SK-N-SH (cell line): ENCODE measurements around the gene TRABD2A. TPM values are rescaled to one million over a fixed set of nuclear protein-coding genes. Genes with fewer than 3 reads are reported as not detected.

ENCODE experiments used
- CTCF ChIA-PET: fragments of 300-600, 350-600 bp; formaldehyde crosslinking; extraction: SDS; loops from one replicate; lab custom pipeline; 2021; lab: Yijun Ruan, JAX
- POLR2A ChIA-PET: fragments of 350-600 bp; sonication (Branson Sonifier 250); formaldehyde crosslinking; extraction: SDS; loops from one replicate; lab custom pipeline; 2020; ENCODE audit warnings: antibody characterized with exemption, inconsistent platforms; lab: Yijun Ruan, JAX
- DNase-seq: peaks from one replicate; pipeline ENCODE4 v3.0.0; 2012
- H2AFZ ChIP-seq: fragments of 200-600 bp; sonication (generic); 2 replicates; pipeline ENCODE4 v1.8.1; 2016; ENCODE audit warnings: antibody characterized with exemption, mild to moderate bottlenecking, low read depth
- H3F3A ChIP-seq: fragments of 200-600 bp; sonication (generic); replicated peaks from 2 replicates; pipeline ENCODE3; 2016; ENCODE audit warnings: antibody characterized with exemption, mild to moderate bottlenecking; ENCODE audit not compliant: insufficient read depth
- H3K27ac ChIP-seq, 2 experiments: fragments of 200-500 bp in 1 of 2; fragments of 200-600 bp in 1 of 2; sonication (Bioruptor generic) in 1 of 2; sonication (generic), shearing (Covaris generic) in 1 of 2; 2 replicates each; pipeline versions ENCODE4 v1.5.1 to v1.6.1; 2014 to 2016; ENCODE audit warnings: low read depth in 2 of 2, inconsistent platforms in 1 of 2, low read length in 1 of 2, mild to moderate bottlenecking in 1 of 2, mixed read lengths in 1 of 2
- H3K27me3 ChIP-seq: fragments of 200-600 bp; sonication (generic), shearing (Covaris generic); 2 replicates; pipeline ENCODE4 v1.6.1; 2016; ENCODE audit warnings: mixed run types; ENCODE audit not compliant: insufficient read depth
- H3K36me3 ChIP-seq, 2 experiments: fragments of 200-500 bp in 1 of 2; fragments of 200-600 bp in 1 of 2; sonication (Bioruptor generic) in 1 of 2; sonication (generic) in 1 of 2; replicated peaks in 1 of 2; 2 replicates each; pipeline versions ENCODE3 to v1.5.1; 2014 to 2016; ENCODE audit warnings: low read length in 1 of 2, mild to moderate bottlenecking in 1 of 2; ENCODE audit not compliant: insufficient read depth in 2 of 2, control insufficient read depth in 1 of 2
- H3K4me1 ChIP-seq, 2 experiments: fragments of 200-500 bp in 1 of 2; fragments of 200-600 bp in 1 of 2; sonication (Bioruptor generic) in 1 of 2; sonication (generic), shearing (Covaris generic) in 1 of 2; 2 replicates each; pipeline versions ENCODE4 v1.5.1 to v1.6.1; 2014 to 2016; ENCODE audit warnings: low read depth in 1 of 2, low read length in 1 of 2, mixed run types in 1 of 2; ENCODE audit not compliant: insufficient read depth in 2 of 2, control insufficient read depth in 1 of 2
- H3K4me2 ChIP-seq: fragments of 200-600 bp; sonication (generic), shearing (Covaris generic); 2 replicates; pipeline ENCODE4 v1.6.1; 2017; ENCODE audit warnings: mixed run types
- H3K4me3 ChIP-seq, 2 experiments: fragments of 200-500 bp in 1 of 2; fragments of 200-600 bp in 1 of 2; sonication (Bioruptor generic) in 1 of 2; sonication (generic), shearing (Covaris generic) in 1 of 2; 2 replicates each; pipeline versions ENCODE4 v1.5.1 to v1.8.1; 2014 to 2016; ENCODE audit warnings: low read depth in 2 of 2, inconsistent platforms in 1 of 2, low read length in 1 of 2, mild to moderate bottlenecking in 1 of 2, mixed read lengths in 1 of 2, moderate library complexity in 1 of 2
- H3K79me2 ChIP-seq: fragments of 200-600 bp; sonication (generic); 2 replicates; pipeline ENCODE4 v1.8.1; 2017; ENCODE audit warnings: mild to moderate bottlenecking; ENCODE audit not compliant: insufficient read depth
- H3K9ac ChIP-seq: fragments of 200-600 bp; sonication (generic); 2 replicates; pipeline ENCODE4 v1.6.1; 2017; ENCODE audit warnings: mixed run types
- H3K9me2 ChIP-seq: fragments of 200-600 bp; sonication (generic); 2 replicates; pipeline ENCODE4 v1.6.1; 2017; ENCODE audit warnings: mixed run types
- H3K9me3 ChIP-seq: fragments of 200-600 bp; sonication (generic); 2 replicates; pipeline ENCODE4 v1.6.1; 2017; ENCODE audit warnings: mixed run types, mild to moderate bottlenecking, moderate library complexity
- H4K20me1 ChIP-seq: fragments of 200-600 bp; sonication (generic); 2 replicates; pipeline ENCODE4 v1.6.1; 2017; ENCODE audit warnings: mild to moderate bottlenecking, mixed run types; ENCODE audit not compliant: insufficient read depth
- CHD2 ChIP-seq: fragments of 150-350 bp; IDR thresholded peaks from 2 replicates; pipeline ENCODE4 v1.6.1; 2018; ENCODE audit warnings: low read length; ENCODE audit not compliant: partially characterized antibody
- EP300 ChIP-seq, 2 experiments: IDR thresholded peaks; 2 replicates each; pipeline versions ENCODE4 v1.4.0 to v1.6.1; 2012; ENCODE audit warnings: borderline replicate concordance in 1 of 2, low read depth in 1 of 2, low read length in 1 of 2
- FOXJ3 ChIP-seq: sonication (generic); formaldehyde crosslinking; IDR thresholded peaks from 2 replicates; pipeline ENCODE4 v1.5.1; 2020; ENCODE audit warnings: mild to moderate bottlenecking, missing genetic modification reagents
- FOXM1 ChIP-seq: IDR thresholded peaks from 2 replicates; pipeline ENCODE4 v1.4.0; 2012; ENCODE audit warnings: low read depth, mild to moderate bottlenecking
- MEF2A ChIP-seq: IDR thresholded peaks from 2 replicates; pipeline ENCODE4 v1.4.0; 2012; ENCODE audit warnings: low read depth, borderline replicate concordance
- MXI1 ChIP-seq: IDR thresholded peaks from 2 replicates; pipeline ENCODE4 v1.6.1; 2012; ENCODE audit warnings: mild to moderate bottlenecking, low read depth, low read length, improper control_type of control experiment
- NFIC ChIP-seq: IDR thresholded peaks from 2 replicates; pipeline ENCODE4 v1.4.0; 2012; ENCODE audit warnings: borderline replicate concordance
- NRF1 ChIP-seq: IDR thresholded peaks from 2 replicates; pipeline ENCODE4 v1.6.1; 2012; ENCODE audit warnings: low read depth, mild to moderate bottlenecking, low read length
- PBX3 ChIP-seq: IDR thresholded peaks from 2 replicates; pipeline ENCODE4; 2012
- POLR2AphosphoS5 ChIP-seq: IDR thresholded peaks from 2 replicates; pipeline ENCODE4 v1.6.1; 2012; ENCODE audit warnings: low read depth, low read length
- RCOR1 ChIP-seq: fragments of 150-350 bp; IDR thresholded peaks from 2 replicates; pipeline ENCODE4 v1.6.1; 2017; ENCODE audit warnings: antibody characterized with exemption, low read length
- REST ChIP-seq: IDR thresholded peaks from 2 replicates; pipeline ENCODE4 v1.6.1; 2012; ENCODE audit warnings: mild to moderate bottlenecking, low read depth, low read length, moderate library complexity
- RFX5 ChIP-seq: IDR thresholded peaks from 2 replicates; pipeline ENCODE4 v1.6.1; 2012; ENCODE audit warnings: mild to moderate bottlenecking, improper control_type of control experiment, low read length
- RXRA ChIP-seq: IDR thresholded peaks from 2 replicates; pipeline ENCODE4 v1.4.0; 2012; ENCODE audit warnings: low read depth, mild to moderate bottlenecking, borderline replicate concordance
- SIN3A ChIP-seq: IDR thresholded peaks from 2 replicates; pipeline ENCODE4 v1.6.1; 2012; ENCODE audit warnings: low read depth, mild to moderate bottlenecking, low read length, moderate library complexity, borderline replicate concordance
- SMC3 ChIP-seq: IDR thresholded peaks from 2 replicates; pipeline ENCODE4 v1.6.1; 2012; ENCODE audit warnings: low read depth, low read length, improper control_type of control experiment
- TAF1 ChIP-seq: IDR thresholded peaks from 2 replicates; pipeline ENCODE4 v1.6.1; 2012; ENCODE audit warnings: low read depth, mild to moderate bottlenecking, low read length, moderate library complexity, borderline replicate concordance
- TEAD4 ChIP-seq: IDR thresholded peaks from 2 replicates; pipeline ENCODE4 v1.4.0; 2012; ENCODE audit warnings: mild to moderate bottlenecking, borderline replicate concordance; ENCODE audit not compliant: insufficient read depth
- WGBS: methylation state at CpG from one replicate; pipeline ENCODE4 v1.1.6; 2017; ENCODE audit warnings: low lambda C conversion rate; 5-methylcytosine and 5-hydroxymethylcytosine counted together
- polyA plus RNA-seq, 3 experiments: library from polyadenylated mRNA; depleted of rRNA; stranded (reverse); fragments of >200 nt; gene quantifications; 2 replicates each; pipeline ENCODE4 v1.2.3, GENCODE V29; 2012

TRABD2A gene
- polyA plus RNA-seq, 1 of the 3 experiments (the other 2 are of a cell fraction), result 3.0 TPM

GRCh38 chr2:84817239-84817655 lies 63.6 kb downstream of the TRABD2A start:
- Histone ChIP-seq H3K9me3 (no peaks in the 10 kb centered on the region), H3K27ac (no peak overlapping the region), H3K27me3 (0 out of 2 replicates have a peak, but pooled peaks cover 6% of the 10 kb centered on the region), H2AFZ (no peak overlapping the region), H3K9me2 (no peaks in the 10 kb centered on the region), H3K79me2 (no peaks in the 10 kb centered on the region), H4K20me1 (no peaks in the 10 kb centered on the region), H3K4me3 (no peak overlapping the region), H3K4me2 (no peak overlapping the region), H3F3A (no peaks in the 10 kb centered on the region), H3K36me3 (no peaks in the 10 kb centered on the region), H3K9ac (no peak overlapping the region), H3K4me1 (no peaks in the 10 kb centered on the region)
- TF ChIP-seq MEF2A (no peak), FOXM1 (no peak), EP300 (IDR thresholded peaks at IDR 0.05; ENCODE audit: borderline replicate concordance in 1 of 2, low read depth in 1 of 2, low read length in 1 of 2) (no peak), SMC3 (no peak), POLR2AphosphoS5 (no peak)
- CTCF ChIA-PET, result no interaction called here
- WGBS, result 22% methylated on average over 2 of the region's 2 CpGs
- no peak for DNase-seq
- POLR2A ChIA-PET, result no interaction called here

GRCh38 chr2:84816426-84817026 lies 64.4 kb downstream of the TRABD2A start:
- H3K4me2 ChIP-seq, result no peak overlapping the region
- H3K9me2 ChIP-seq, result no peaks in the 10 kb centered on the region
- DNase-seq, result no peak
- H3K36me3 ChIP-seq, result no peaks in the 10 kb centered on the region
- no peak for TF ChIP-seq NRF1
- TF ChIP-seq FOXM1, result no peak
- TF ChIP-seq RFX5, result no peak
- TF ChIP-seq MXI1, result no peak
- no peak for TF ChIP-seq PBX3
- TF ChIP-seq CHD2, result no peak
- TF ChIP-seq SIN3A, result no peak
- no peak for TF ChIP-seq FOXJ3 (CRISPR knock-in tag)
- no peak for TF ChIP-seq REST
- TF ChIP-seq NFIC, result no peak
- no peak for TF ChIP-seq TEAD4
- TF ChIP-seq POLR2AphosphoS5, result no peak
- no peak for TF ChIP-seq TAF1
- TF ChIP-seq RXRA, result no peak
- no peak for TF ChIP-seq RCOR1
- no peak overlapping the region for H2AFZ ChIP-seq
- H3K27ac ChIP-seq, result no peak overlapping the region
- H3K4me3 ChIP-seq, result no peak overlapping the region
- no peaks in the 10 kb centered on the region for H3K9me3 ChIP-seq
- no peaks in the 10 kb centered on the region for H3K79me2 ChIP-seq
- no peak overlapping the region for H3K9ac ChIP-seq
- H3K27me3 ChIP-seq, result 0 out of 2 replicates have a peak, but pooled peaks cover 6% of the 10 kb centered on the region
- H3K4me1 ChIP-seq, result no peaks in the 10 kb centered on the region
- CTCF ChIA-PET, result no interaction called here
- H4K20me1 ChIP-seq, result no peaks in the 10 kb centered on the region
- WGBS, result 34% methylated on average over 6 of the region's 6 CpGs
- H3F3A ChIP-seq, result no peaks in the 10 kb centered on the region
- POLR2A ChIA-PET, result no interaction called here
